HK-2 (cell line): ENCODE results near the gene ZBTB48.
"Not testable (repeated sequence)": the region's sequence is repeated elsewhere in the genome, so short reads cannot be mapped to it uniquely, and the experiment has no call there.

ENCODE experiments used
- DNase-seq: peaks from one replicate; pipeline ENCODE4 v3.0.0-alpha.2; 2018; ENCODE audit not compliant: unreplicated experiment

Gene ZBTB48

GRCh38 chr1:6632588-6633514, 53.1 kb downstream of the ZBTB48 start:
- no peak for DNase-seq

GRCh38 chr1:6634371-6635052, 54.7 kb downstream of the ZBTB48 start:
- DNase-seq = peak; percentile 49

GRCh38 chr1:6635161-6635909, 55.5 kb downstream of the ZBTB48 start:
- DNase-seq = no peak

GRCh38 chr1:6635910-6636760, 56.3 kb downstream of the ZBTB48 start:
- no peak for DNase-seq

GRCh38 chr1:6636778-6637177, 57.0 kb downstream of the ZBTB48 start:
- DNase-seq = not testable (repeated sequence)

- no peak for DNase-seq
These were observed 58.0 kb downstream of the ZBTB48 start for GRCh38 chr1:6637770-6638169.

GRCh38 chr1:6638226-6638625, 58.4 kb downstream of the ZBTB48 start:
- no peak for DNase-seq
